ENCODE results near the gene CUTA.
A peak's percentile ranks its signal among the peaks of the same experiment; 100 is the strongest.

Gene CUTA

DNA sequence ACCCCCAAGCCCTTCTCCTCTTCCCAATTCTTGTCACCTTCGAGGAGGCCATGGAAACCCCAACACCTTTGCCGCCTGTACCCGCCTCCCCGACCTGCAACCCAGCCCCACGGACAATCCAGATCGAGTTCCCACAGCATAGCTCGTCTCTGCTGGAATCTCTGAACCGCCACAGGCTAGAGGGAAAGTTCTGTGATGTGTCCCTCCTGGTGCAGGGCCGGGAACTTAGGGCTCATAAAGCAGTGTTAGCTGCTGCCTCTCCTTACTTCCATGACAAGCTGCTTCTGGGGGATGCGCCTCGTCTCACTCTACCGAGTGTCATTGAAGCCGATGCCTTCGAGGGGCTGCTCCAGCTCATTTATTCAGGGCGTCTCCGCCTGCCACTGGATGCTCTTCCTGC is 37.1 kb upstream of the CUTA start:
- DNase-seq (ENCODE audit: low read depth) = no peak
- TF ChIP-seq, protein P1, sequence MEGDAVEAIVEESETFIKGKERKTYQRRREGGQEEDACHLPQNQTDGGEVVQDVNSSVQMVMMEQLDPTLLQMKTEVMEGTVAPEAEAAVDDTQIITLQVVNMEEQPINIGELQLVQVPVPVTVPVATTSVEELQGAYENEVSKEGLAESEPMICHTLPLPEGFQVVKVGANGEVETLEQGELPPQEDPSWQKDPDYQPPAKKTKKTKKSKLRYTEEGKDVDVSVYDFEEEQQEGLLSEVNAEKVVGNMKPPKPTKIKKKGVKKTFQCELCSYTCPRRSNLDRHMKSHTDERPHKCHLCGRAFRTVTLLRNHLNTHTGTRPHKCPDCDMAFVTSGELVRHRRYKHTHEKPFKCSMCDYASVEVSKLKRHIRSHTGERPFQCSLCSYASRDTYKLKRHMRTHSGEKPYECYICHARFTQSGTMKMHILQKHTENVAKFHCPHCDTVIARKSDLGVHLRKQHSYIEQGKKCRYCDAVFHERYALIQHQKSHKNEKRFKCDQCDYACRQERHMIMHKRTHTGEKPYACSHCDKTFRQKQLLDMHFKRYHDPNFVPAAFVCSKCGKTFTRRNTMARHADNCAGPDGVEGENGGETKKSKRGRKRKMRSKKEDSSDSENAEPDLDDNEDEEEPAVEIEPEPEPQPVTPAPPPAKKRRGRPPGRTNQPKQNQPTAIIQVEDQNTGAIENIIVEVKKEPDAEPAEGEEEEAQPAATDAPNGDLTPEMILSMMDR (IDR thresholded peaks at IDR 0.05; ENCODE audit: insufficient read depth, low read depth, low read length, missing control alignments) = no peak

DNA sequence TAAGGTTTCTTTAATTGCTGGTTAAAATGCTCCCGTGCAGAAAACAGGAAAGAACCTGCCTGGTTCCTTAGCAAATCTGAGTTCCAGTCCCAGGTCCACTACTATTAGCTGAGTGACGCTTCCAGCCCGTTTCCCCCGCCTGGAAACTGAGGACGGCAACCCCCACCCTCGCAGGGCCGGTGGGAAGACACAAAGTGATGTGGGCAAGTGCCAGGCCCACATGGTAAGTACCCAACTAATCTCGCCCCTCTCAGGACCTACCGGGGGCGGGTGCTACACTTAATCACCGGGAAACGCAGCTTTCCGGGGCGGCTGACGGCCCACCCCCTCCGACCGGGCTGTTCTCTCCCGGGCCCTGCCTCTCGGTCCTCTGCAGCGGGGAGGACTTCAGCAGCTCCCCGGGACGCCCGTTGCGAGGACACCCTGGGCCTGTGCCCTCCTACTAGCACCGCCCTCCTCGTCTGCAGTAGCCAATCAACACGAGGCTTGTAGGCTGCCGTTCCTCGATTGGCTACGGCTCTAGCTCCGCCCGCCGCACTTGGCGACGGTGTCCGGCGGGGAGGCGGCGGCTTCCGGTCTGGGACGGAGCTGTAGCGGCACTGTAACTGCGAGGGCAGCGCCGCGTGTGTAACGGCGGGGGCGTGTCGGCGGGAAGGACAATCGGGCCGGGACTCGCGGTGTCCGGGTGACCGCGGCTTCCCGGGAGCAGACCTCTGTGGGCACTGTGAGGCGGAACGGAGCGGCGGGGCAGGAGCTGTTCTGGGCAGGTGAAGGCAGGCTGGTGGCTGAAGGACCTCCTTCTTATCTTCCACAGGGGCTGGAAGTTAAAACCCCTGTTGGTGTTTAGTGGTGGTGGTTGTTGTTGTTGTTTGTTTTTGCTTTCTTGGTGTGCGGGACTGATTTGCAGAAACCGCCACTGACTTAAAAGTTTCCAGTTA is 36.4 kb upstream of the CUTA start, which contains the start of gene ZBTB9:
Gene ZBTB9 (plus strand): TSS at position 568 of the 938 bp plus-strand sequence. CDS start 525 bp downstream, outside the sequence.
- DNase-seq (ENCODE audit: low read depth) = peak; percentile 97
- H3K4me3 ChIP-seq (ENCODE audit: low read depth, low read length) = peak within 1 kb of the TSS; percentile 90
- TF ChIP-seq, protein P1 (IDR thresholded peaks at IDR 0.05; ENCODE audit: insufficient read depth, low read depth, low read length, missing control alignments) = no peak

More for the DNA sequence above, 37.1 kb upstream of the CUTA start:
- H3K4me3 ChIP-seq (ENCODE audit: low read depth, low read length) = peak overlapping the region; percentile 90

DNA sequence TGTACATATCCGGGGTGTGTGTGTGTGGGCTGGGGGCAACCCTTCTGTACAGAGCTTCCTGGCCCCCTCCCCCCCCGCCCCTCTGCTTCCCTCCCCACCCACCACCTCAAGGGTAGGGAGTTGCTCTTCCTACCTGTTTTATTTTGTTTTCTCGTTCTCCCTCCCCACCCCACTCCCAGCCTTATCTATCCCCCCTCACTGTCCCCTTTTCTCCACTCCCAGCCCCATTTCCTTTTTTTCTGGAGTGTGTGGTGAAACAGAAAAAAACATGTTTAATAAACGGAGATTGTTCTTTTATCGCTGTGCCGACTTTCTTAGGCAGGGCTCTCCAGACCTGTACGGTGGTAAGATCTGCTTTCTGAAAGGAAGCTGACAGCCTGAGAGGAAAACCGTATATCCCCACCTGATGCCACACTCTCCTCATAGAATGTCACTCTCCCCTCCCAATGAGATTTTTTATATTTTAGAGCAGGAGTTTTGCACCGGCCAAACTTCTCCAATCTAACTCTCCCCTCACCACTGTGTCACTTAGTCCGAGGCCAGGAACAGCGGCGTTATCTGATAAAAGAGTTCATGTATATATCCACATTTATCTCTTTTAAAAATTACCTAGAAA is 35.6 kb upstream of the CUTA start:
- TF ChIP-seq, protein P1 (IDR thresholded peaks at IDR 0.05; ENCODE audit: insufficient read depth, low read depth, low read length, missing control alignments) = no peak
- peak overlapping the region; percentile 90 for H3K4me3 ChIP-seq (ENCODE audit: low read depth, low read length)
- no peak for DNase-seq (ENCODE audit: low read depth)

DNA sequence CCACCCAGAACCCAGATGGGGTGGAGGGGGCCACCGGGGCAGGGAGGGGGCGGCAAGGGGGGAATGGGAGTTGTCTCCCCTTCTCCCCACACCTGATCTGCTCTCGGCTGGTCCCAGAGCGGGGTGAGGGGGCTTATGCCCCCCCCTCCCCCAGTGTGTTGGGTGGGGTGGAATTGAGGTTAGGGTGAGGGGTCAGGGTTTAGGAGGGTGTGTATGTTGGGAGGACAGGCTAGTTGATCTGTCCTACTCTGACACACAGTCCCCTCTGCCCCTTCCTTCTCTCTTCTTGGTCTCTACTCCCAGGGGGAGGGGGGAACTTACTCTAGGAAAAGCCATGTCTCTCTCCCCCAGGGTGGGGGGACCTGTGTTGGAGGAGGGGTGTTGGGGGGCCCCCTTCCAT is 34.6 kb upstream of the CUTA start:
- TF ChIP-seq, protein P1 (IDR thresholded peaks at IDR 0.05; ENCODE audit: insufficient read depth, low read depth, low read length, missing control alignments) = no peak
- no peak overlapping the region for H3K4me3 ChIP-seq (ENCODE audit: low read depth, low read length)
- DNase-seq (ENCODE audit: low read depth) = no peak

DNA sequence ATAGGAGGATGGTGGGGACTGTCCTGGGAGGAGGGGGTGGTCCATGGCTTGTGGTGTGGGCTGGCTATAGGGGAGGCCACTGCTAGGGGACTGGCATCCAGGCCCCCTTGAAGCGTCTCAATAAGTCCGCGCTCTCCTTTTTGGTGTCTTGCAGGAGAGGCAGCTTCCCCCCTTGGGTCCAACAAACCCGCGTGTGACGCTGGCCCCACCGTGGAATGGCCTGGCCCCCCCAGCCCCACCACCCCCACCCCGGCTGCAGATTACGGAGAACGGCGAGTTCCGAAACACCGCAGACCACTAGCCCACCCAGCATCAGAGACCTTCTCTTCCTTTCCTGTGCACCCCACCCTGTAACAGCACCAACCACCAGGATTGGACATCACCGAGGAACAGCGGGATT is 33.7 kb upstream of the CUTA start:
- TF ChIP-seq, protein P1 (IDR thresholded peaks at IDR 0.05; ENCODE audit: insufficient read depth, low read depth, low read length, missing control alignments) = no peak
- DNase-seq (ENCODE audit: low read depth) = no peak
- H3K4me3 ChIP-seq (ENCODE audit: low read depth, low read length) = no peak overlapping the region

DNA sequence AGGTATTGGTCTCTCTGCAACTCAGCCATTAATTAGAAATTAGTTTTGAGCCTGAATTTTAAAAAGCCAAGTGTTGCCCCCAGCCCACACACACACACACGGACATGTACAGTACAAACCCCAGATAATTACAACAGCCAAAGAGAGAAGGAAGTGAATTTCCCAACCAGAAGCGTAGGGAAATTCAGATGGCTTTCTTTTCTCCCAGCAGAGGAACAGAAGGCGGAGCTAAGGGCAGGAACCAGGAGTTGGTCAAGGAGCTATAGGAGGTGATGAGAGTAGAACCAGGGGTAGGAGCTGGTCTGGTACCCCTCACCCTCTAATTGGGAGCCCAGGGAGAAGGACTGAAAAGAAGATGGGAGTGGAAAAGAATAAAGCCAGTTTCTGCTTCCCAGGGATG is 32.5 kb upstream of the CUTA start:
- DNase-seq (ENCODE audit: low read depth) = no peak

More for the DNA sequence above, 32.5 kb upstream of the CUTA start:
- no peak overlapping the region for H3K4me3 ChIP-seq (ENCODE audit: low read depth, low read length)
- TF ChIP-seq, protein P1 (IDR thresholded peaks at IDR 0.05; ENCODE audit: insufficient read depth, low read depth, low read length, missing control alignments) = no peak
